A172 (cell line): ENCODE measurements around the gene BDH2. TPM values are rescaled to one million over a fixed set of nuclear protein-coding genes. Genes with fewer than 3 reads are reported as not detected.

ENCODE experiments used
- DNase-seq: peaks from one replicate; pipeline ENCODE4 v3.0.0-alpha.2; 2015; ENCODE audit warnings: low spot score
- total RNA-seq: library from RNA; depleted of rRNA; stranded (reverse); fragments of >200 nt; shearing (Covaris generic); gene quantifications from 2 replicates; pipeline ENCODE4 v1.2.3, GENCODE V29; 2014; rRNA removed

BDH2 gene
- 38.9 and 55.9 TPM in 2 replicates for total RNA-seq

DNA sequence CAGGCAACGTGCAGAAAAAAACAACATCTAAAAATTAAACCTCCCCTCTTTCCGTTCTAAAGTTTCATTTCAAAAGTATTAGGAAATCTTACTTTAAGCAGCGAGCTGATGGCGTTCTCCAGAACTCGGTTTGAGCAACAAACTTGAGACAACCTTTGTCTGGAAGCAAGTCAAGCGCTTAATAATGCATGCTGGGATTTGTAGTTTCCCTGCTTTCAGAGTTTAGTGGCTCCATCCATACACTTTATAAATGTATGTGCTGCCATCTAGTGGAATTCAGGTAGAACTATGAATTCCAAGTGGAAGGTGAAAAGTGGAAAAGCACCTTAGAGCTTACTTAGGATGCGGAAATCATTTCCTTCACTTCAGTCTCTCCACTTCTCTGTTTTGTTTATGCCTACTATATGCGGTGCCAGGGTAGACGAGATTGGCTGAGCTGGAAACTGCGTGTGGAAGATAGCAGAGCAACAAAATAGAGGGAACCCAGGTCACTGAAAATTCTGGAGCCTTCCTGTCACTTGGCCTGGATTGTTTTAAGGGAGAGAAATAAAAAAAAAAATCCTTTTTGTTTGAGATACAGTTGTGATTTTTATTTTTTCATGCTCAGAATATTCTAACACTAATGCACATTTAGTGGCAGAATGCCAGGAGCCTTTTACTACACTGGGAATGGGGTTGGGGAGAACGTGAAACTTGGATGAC is at the start of gene BDH2:
Gene BDH2 (minus strand): TSS at position 144 of the 702 bp plus-strand sequence. CDS start 3,580 bp downstream, outside the sequence.
- peak; percentile 79 for DNase-seq

DNA sequence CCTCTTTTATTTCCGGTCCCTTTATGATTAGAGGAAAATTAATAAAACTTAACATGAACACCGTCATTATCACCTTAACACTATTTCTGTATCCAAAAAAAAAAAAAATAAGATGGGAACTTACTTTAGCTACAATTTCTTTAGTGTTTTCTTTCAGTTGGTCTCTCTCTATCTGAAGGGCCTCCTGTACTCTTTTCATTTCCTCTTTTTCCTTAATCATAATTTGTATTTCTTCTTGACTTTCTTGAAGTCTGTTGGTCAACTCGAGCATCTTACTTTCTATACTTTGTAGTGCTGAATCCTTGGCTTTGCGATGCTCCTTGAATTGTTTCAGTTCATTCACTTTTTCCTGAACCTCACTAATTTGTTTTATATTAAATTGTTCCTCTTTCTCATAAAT is 45.3 kb upstream of the BDH2 start:
- no peak for DNase-seq

DNA sequence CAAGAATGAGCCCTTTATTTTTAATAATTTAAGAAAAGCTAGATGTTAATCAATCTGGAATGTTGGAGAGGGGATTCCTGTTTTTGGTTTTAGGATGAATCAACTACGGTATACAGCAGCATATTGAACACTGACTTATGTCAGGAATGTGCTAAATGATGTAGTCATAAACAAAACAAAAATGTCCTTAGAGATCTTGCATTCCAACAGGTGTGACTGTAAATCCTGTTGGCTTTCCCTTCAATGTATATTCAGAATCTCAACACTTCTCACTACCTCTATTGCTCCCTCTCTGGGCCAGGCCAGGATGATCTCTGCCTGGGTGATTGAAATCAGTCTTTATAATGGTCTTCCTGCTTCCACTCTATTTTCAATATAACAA is 37.8 kb upstream of the BDH2 start:
- peak; percentile 10 for DNase-seq

DNA sequence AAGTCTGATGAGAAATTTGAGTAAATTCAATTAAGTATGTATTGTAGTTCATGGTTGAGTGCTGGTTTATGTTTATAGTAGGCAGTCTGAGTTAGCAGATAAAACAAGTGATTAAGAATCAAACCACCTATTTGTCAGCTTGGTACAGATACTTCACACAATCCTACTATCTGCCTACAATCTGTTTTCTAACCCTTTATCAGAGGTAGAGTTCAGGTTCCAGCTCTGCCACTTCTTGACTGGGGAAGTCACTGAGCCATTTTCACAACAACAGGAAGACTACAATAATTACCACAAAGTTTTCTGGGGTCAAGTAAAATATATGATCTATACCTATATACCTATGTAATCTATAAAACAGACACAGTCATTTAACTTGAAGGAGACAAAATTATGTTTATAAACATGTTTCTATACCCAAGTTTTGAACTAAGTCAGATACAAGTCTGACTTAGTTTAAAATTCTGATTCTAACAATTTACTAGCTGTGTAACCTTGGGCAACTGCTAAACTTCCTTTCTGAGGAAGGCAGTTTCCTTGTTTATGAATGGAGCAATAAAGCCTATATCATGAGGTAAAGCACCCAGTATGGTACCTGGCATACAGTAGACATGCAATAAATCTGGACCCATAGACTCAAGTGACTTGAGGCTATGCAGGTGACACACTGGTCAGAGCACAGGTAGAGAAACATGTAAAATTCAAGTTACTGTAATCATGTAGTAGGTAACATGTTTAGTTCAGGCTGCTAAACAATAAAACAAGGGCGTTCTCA is 37.2 kb upstream of the BDH2 start:
- no peak for DNase-seq

DNA sequence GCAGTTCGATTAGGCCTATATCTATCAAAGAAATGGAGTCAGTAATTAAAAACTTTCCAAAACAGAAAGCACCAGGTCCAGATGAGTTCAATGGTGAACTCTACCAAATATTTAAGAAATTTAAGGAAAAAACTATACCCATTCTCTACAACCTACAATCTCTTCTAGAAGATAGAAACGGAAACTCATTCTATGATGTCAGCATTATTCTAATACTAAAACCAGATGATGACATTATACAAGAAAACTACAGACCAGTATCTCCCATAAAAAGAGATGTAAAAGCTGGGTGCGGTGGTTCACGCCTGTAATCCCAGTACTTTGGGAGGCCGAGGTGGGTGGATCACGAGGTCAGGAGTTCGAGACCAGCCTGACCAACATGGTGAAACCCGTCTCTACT is 29.5 kb upstream of the BDH2 start:
- DNase-seq, result no peak

DNA sequence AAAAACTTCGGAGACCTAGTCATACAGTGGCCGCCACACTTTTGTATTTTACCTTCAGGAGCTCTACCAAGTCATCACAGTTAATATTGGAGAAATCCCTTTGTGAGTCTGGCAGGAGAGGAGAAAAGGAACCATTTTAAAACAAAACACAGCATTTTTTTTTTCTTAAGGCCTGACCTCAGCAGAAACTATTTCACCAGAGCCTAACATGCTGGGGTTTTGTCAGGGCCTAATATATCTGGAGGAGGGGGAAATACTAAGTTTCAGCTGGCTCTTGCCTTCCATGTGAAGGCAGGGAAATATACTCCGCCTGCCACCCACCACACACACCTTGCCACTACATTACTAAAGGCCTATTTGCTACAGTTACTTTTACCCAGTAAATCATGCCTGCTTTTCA is 26.5 kb upstream of the BDH2 start:
- no peak for DNase-seq

DNA sequence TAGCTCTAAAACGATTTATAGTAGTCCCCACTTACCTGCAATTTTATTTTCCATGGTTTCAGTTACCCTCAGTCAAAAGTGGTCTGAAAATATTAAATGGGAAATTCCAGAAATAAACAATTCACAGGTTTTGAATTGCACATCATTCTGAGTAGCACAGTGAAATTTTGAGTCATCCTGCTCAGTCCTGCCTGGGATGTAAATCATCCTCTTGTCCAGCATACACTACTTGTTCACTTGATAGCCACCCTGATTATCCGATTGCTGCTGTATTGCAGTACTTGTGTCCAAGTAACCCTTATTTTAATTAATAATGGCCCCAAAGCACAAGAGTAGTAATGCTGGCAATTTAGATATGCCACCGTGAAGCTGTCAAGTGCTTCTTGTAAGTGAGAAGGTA is 23.5 kb upstream of the BDH2 start:
- no peak for DNase-seq

DNA sequence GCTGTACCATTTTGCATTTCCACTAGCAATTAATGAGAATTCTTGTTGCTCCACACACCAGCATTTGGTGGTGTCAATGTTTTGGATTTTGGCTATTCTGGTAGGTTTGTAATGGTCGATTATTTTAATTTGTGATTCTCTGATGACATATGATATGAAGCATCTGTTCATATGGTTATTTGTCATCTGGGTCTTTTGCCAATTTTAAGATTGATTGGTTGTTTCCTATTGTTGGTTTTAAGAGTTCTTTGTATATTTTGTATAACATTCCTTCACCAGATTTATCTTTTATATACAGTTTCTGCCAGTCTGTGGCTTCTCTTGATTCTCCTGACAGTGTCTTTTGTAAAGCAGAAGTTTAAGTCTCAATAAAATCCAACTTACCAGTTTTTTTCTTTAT is 18.5 kb upstream of the BDH2 start:
- no peak for DNase-seq

DNA sequence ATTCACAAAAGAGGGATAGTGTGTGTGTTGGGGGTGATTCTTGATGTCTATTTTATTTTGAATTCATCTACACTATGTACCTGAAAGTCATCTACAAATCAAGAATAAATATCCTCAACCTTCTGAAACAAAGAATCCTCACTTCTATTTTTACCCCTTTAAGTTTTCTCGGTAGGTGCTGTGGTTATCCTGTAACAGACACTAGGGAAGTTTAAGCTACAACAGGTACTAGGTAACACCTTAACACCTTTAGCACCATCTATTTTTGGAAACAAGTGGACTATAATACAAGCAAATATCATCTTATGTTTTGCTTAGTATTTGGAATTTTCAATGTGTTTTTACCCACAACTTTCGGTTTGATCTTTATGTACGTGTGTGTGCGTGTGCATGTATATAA is 12.0 kb upstream of the BDH2 start:
- DNase-seq, result no peak

DNA sequence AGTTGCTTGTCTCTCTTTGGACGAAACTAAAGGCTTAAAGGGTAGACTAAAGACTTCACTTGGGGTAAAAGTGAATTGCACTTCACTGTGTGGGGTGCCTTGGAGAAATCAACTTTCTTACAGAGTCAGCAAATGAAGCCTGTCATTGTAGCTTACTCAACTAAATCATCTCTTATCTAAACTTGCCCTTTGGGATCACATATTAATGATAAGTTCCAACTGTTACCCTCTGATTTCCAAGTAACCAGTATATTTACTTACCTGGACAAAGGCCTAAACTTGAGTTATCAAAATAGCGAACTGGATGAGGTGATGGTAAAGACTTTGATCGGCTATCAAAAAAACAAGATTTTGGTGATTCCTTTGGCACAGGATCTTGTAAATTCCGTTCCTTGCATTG is 8.9 kb upstream of the BDH2 start:
- DNase-seq, result no peak

DNA sequence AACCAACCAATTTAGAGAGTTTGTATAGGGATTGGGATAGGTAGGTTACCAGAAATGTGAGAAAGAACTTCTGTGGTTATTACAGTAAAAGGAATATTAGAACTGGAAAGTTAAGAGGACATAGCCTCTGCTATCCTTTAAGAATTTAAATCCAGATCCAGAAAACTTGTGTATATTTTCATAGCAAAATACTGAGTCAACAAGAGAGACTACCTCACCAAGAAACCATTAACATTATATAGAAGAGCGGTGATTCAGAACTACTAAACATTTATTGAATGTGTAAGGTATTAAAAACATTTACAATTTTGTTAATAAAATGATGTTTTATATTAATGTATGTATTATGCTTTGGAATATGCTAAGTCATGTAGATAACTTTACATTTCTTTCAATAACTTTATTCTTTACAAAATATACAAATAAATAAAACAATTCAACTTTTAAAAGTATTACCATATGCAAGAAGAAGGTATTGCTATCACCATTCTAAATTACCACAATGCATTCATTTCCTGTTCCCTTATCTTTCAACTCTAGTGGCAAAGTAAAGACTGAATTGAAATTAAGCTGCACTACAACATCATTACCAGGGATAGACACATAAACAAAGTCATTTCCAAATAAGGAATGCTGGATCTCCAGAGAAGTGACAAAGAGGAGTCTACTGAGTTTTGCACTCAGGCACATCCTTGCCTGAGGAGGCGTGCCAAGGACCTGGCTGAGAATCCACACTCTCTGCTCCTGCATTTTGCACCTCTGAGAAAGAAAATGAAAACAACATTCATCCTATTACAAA is 6.1 kb upstream of the BDH2 start:
- no peak for DNase-seq

DNA sequence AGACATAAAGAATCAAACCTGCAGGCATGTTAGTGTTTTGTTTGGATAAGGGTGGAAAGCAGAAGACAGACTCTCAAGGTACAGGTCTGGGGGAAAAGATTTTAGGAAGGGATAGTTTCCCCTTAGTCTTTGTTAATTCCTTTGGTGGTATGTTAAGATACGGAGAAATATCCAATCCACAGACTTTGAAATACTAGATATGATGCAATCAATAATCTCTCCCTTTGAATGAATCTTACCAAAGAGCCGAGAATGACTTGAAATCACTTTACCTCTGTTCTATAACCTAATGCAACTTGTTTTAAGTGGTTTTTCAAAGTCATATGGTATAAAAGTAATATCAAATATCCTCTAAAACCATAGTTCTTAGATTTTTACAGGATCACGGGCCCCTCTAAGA is 5.3 kb upstream of the BDH2 start:
- DNase-seq, result no peak

DNA sequence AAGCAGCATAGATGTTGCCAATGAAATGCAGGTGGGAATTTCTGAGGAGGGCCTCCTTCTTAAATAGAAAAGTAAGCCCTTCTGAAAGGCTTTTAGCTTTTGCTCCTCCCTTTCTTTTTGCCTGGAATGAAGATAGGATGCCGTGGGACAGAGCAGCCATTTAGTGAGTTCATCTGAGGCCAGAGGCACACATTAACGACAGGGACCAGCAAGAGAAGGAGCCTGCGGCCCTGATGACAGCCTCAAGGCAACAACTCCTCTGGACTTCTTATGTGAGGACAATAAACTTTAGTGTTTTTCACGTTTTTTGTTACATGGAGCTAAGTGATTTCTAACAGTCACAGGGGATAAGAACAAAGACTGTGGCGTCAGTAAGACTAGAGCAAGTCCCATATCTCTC is 1.1 kb upstream of the BDH2 start:
- no peak for DNase-seq

DNA sequence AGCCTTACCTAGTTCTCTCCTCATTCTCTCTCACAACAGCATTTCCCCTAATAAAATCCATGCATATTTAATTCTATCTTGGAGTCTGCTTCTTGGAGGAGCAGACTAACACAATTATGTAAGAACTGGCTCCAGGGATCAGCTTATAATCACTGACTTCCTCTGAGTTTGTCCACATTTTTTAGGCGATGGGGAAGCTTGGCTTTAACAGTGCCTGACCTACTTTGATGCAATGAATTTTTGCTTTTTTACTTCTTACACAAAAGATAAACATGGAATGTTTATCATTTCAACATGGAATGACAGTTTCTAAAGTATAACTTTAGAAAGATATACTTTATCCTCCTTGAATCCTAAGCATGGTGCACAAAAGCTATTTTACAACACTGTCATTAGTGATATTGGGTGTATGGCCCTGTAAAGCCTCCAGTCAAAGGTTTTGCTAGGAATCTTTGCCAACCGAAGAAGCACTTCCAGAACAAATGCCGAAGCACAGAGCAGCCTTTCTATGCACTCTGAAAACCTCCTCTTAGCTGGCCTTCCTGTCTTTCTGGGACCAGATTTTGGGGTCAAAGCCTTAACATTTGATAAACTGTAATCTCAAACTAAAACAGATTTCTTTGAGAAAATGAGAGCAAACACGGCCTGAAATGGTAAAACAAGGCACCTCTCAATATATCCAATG is 736 bp downstream of the BDH2 start:
- no peak for DNase-seq

DNA sequence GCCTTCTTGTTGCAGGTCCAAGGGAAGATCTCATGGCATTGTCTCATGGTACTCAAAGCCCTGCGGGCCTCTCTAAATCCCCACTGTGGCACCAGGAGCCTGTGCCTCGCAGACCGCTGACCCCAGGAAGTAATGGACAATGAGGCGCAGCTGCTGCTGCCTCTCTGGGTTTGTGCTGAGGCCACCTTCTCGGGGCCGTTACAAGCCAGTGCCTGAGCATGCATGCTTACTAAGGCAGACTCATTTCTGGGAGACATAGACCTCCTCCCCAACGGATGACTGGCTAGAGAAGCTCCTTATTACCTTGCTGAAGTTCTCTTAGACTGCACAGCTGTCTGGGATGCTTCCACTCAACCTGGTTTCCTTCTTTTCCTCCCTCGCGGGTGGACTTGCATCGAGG is 1.3 kb downstream of the BDH2 start:
- DNase-seq, result no peak

DNA sequence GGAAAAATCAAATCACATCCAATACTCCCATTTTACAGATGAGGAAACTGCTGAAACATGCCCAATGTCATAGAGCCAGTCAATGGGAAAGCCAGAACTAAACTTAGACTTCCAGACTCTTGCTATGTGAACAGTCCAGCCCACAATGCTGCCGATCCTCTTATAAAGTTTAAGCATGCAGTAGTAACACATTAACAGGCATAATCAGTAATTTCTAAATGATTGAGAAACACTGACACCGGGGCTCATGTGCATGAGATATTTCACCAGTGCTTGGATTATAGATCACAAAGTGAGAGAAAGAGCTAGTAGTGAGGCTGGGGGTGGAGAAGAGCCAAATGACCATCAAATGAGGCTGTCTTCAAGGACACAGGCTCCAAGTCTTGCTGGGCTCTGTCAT is 2.5 kb downstream of the BDH2 start:
- DNase-seq, result no peak

DNA sequence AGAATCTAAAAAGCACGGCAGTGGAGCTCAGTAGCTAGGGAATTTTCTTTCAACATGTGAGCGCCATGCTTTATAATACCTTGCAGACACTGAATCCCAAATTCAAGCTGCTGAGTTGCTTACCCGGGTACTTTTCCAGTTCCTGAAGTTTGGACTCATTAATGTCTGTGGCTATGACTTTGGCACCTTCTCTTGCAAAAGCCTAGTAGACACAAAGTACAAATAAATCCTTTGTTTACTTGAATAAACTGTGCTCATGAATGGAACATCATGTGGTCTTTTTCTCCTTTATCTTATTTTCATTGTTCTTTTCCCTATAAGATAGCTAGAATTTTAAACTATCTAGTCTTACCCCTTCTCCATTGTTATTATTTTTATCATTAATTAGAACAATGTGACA is 4.6 kb downstream of the BDH2 start:
- DNase-seq, result no peak

DNA sequence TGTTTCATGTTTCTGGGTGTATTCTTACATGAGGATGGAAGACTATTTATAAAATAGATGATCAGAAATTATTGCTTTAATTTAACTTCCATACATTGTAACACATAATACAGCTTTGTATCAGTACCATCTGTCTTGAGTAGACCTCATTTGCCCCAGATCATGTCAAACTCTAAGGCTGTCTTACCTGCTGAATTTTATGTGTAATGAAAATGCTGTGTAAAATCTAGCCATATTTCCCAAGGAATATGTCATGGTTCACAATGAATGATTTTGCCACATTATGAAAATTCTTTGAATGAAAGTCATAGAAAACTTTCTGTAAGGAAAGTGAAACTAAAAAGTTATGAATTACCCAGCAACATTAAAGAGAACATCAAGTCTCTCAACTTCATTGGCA is 7.4 kb downstream of the BDH2 start:
- no peak for DNase-seq

DNA sequence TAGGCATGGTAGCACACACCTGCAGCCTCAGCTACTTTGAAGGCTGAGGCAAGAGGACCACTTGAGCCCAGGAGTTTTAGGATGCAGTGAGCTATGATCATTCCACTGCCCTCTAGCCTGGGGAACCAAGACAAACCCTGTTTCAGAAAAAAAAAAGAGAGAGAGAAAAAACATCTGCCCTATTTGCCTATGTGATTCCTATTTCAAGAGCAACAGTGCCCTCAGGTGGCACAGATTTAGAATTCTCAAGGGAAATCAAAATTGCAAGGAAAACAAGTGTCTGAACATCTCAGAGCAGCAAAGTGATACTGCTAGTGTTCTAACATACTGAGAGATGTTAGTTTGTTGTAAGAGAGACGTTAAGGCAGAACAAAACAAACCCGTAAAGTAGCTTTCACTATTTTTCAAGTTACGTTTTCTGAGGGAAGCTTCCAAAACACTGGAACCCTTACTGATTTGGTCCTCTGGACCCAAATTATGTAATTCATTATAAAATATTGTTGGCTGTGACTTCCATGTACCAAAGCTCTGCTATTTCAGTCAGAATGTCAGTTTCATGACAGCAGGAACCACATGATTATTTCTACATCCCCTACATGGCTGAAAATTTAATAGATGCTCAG is 7.9 kb downstream of the BDH2 start:
- DNase-seq, result peak; percentile 43

DNA sequence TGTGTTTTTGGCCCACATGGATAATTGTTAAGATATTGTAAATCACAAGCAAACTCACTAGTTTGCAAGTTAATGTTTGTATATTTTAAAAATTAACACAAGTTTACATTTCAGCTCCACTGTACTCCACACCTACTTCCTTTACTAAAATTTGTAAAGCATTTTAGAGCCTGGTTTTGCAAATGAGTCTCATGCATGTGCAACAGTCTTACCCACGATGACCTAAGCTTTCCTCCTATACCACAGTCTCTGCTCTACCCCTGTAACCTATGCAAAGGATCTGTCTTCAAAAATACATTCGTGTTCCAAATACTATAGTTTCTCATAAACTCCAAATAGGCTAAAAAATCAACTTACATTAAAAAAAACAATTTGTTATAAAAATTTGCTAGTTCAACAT is 10.2 kb downstream of the BDH2 start:
- DNase-seq, result no peak

DNA sequence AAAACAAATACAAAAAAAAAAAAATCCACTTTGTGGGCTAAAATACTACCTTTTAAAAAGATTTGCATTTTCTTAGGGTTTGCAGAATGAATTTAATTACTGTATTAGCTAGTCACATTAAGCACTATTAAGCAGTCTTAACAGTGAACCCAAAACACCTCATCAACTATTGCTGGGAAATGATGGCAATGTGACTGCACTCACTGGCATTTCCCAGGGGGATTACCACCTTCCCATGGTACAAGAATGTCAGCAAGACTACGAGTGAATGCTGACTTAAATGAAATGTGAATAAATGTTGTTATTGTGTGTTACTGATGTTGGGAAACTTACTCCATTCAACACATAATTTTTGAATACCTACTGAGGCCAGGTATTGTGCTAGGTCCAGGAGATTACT is 13.1 kb downstream of the BDH2 start:
- DNase-seq, result no peak
